Measurements from ENCODE around the gene IGFBP2.

DNA sequence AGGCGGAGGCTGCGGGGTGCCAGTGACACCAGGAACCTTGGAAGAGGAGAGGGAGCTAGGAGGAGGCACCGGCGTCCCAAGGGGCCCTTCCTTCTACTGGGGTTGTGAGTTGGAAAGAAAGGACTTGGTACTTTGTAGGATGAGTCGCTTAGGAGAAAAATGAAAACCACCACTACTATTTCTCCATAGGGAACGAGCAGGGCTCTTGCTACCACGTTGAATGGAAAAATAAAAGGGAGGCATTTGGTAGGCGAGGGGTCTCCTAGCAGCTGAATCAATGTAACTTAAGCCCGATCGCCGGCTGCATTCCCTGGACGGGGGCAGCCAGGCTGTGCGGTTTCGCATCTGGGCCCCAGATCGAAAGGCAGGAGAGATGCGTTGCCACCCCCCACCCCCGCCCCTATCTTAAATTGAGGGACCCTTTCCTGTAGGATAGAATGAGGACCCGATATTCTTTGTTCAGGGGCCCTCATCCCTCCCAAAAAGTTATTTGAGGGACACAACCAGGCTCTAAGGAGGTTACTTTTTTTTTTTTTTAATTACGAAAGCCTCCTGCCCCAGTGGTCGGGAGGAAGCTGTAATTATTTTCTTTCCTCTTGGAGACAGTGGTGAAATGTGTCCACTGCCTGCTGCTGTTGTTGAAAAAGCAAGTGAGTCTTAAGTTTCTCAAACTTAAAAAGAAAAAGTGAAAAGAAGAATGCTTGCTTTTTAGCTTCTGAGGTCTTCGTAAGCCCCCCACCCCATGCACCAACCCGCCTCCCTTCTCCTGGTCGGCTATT lies 1.3 kb downstream of the IGFBP2 start:
- TF ChIP-seq, protein P1, sequence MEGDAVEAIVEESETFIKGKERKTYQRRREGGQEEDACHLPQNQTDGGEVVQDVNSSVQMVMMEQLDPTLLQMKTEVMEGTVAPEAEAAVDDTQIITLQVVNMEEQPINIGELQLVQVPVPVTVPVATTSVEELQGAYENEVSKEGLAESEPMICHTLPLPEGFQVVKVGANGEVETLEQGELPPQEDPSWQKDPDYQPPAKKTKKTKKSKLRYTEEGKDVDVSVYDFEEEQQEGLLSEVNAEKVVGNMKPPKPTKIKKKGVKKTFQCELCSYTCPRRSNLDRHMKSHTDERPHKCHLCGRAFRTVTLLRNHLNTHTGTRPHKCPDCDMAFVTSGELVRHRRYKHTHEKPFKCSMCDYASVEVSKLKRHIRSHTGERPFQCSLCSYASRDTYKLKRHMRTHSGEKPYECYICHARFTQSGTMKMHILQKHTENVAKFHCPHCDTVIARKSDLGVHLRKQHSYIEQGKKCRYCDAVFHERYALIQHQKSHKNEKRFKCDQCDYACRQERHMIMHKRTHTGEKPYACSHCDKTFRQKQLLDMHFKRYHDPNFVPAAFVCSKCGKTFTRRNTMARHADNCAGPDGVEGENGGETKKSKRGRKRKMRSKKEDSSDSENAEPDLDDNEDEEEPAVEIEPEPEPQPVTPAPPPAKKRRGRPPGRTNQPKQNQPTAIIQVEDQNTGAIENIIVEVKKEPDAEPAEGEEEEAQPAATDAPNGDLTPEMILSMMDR (conservative IDR thresholded peaks at IDR 0.05) = no peak
- TF ChIP-seq ZFX (IDR thresholded peaks at IDR 0.05) = no peak
